Stimulated activated naive B cell treated with anti-CD40 and anti-IgM and Interleukin-4, amounts not matched to agents 10 μg/mL and 1 μg/mL and 100 μg/mL, for 72 hours (primary cell): Measurements from ENCODE around the gene RRP9.

Experiments used
- ATAC-seq, 2 donors: fragments of 150-1000 bp; cut with Tn5 transposase; replicated peaks; 2 replicates each; pipeline ENCODE4 v1.10.0; 2021; ENCODE audit warnings: moderate library complexity in 1 of 2
- DNase-seq: peaks from one replicate; pipeline ENCODE4 v3.0.0; 2021
- H3K27ac Mint-ChIP-seq: one replicate; pipeline ENCODE4 v1.8.0; 2022; ENCODE audit warnings: mild to moderate bottlenecking, mixed read lengths
- H3K27me3 Mint-ChIP-seq, 2 donors: one replicate each; pipeline ENCODE4 v1.8.0; 2022; ENCODE audit warnings: mixed read lengths in 2 of 2
- H3K36me3 Mint-ChIP-seq, 2 donors: one replicate each; pipeline ENCODE4 v1.8.0; 2022; ENCODE audit warnings: mixed read lengths in 2 of 2, mild to moderate bottlenecking in 1 of 2
- H3K4me1 Mint-ChIP-seq, 2 donors: one replicate each; pipeline ENCODE4 v1.8.0; 2022; ENCODE audit warnings: mixed read lengths in 2 of 2, mild to moderate bottlenecking in 1 of 2
- H3K4me3 Mint-ChIP-seq, 2 donors: one replicate each; pipeline ENCODE4 v1.8.0; 2022; ENCODE audit warnings: mild to moderate bottlenecking in 2 of 2, mixed read lengths in 2 of 2, moderate library complexity in 1 of 2
- H3K9me3 Mint-ChIP-seq, 2 donors: one replicate each; pipeline ENCODE4 v1.8.0; 2022; ENCODE audit warnings: mixed read lengths in 2 of 2, mild to moderate bottlenecking in 1 of 2

Gene RRP9

DNA sequence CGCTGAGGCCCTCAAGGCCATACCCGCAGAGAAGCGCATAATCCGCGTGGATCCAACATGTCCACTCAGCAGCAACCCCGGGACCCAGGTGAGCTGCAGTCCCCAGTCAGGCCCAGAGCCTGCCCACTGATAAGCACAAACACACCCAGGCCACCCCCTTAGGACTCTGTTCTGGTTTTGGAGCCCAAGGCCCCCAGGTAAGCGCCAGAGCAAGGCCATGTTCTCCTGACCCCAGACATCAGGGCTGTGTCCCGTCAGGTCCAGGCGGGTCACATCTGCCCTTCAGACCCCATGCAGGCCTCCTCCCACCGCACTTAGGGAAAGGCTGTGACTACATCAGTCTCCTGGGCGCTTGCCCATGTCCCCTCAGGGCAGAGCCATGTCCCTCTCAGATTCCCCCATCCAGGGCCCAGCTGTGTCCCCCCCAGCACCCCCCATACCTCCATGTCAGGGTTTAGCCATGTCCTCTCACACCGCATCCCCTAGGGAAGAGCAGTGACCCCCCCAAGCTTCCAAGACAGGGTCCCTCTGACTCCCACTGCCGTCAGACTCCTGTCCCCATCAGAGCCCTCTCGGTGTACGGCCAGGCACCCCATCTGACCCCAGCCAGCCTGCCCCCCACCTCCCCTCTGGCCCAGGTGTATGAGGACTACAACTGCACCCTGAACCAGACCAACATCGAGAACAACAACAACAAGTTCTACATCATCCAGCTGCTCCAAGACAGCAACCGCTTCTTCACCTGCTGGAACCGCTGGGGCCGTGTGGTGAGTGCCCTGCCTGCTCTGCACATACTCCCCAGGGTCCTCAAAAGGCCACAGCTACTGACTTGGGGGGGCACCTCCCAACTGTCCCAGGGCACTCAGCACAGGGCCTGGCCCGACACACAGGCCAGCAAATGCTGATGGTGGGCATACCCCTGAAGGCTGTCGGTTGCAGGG is 2.0 kb upstream of the RRP9 start:
- no peaks in the 10 kb centered on the region for H3K27me3 Mint-ChIP-seq
- DNase-seq (no peak), ATAC-seq (no peak)
- H3K4me1 Mint-ChIP-seq = peaks cover 30 to 45% of the 10 kb centered on the region in 2 donors
- H3K27ac Mint-ChIP-seq = peak overlapping the region; percentile 78
- H3K9me3 Mint-ChIP-seq = no peaks in the 10 kb centered on the region
- peaks cover 29 to 55% of the 10 kb centered on the region in 2 donors for H3K36me3 Mint-ChIP-seq
- H3K4me3 Mint-ChIP-seq = peak overlapping the region; percentile 24 to 81

DNA sequence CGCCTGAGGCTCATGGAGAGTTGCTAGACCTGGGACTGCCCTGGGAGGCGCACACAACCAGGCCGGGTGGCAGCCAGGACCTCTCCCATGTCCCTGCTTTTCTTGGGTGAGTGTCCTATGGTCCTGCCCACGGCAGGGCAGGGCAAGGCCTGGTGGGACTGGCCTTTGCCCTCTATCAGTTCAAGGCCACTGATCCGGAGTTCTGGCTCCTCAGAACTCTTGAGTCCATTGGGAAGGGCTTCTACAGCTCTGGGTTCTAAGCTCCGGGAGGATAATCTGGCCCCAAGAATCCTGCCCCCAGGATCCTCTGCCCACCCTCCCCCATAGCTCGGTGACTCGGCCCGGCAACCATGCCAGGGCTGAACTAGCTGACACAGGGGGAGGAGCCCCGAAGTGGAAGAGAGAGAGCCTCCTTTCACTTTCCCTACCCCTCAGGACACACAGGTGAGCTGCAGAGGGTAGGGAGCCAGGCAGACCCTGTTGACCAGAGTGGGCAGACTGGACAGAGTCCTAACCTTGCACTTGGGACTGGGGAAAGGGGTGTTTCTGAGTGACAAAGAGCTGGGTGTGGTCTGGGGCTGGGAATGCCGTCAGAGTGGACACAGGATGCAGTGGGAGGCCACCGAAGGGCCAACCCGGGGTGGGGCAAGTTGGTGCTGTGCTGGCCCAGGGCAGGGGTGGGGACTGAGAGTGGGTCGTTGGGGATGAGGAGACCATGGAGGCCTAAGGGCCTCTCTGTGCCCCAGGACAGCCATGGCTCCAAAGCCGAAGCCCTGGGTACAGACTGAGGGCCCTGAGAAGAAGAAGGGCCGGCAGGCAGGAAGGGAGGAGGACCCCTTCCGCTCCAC is 1.1 kb upstream of the RRP9 start:
- ATAC-seq (peak; percentile 50 to 56), DNase-seq (peak; percentile 54)
- peaks cover 32 to 54% of the 10 kb centered on the region in 2 donors for H3K4me1 Mint-ChIP-seq

DNA sequence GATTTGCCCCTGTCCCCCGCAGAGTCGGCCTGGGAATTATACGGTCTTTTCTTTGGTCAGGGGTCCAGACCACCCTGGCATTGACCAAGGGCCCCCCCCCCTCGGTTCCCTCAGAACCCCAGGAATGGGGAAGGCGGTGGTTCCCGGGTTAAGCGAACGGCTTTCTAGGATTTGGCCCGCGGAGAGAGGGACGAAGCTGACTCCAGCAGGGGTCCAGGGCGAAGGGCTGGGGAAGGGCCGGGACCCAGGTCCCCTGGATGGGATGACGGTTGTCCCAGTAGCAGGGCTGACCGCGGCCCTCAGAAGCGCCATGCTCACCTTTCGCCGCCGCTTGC is 274 bp downstream of the RRP9 start:
- H3K27me3 Mint-ChIP-seq = no peaks in the 10 kb centered on the region
- H3K4me3 Mint-ChIP-seq = peak overlapping the region; percentile 76 to 81
- H3K9me3 Mint-ChIP-seq = no peaks in the 10 kb centered on the region
- H3K36me3 Mint-ChIP-seq = peaks cover 44 to 63% of the 10 kb centered on the region in 2 donors
- peak overlapping the region; percentile 92 for H3K27ac Mint-ChIP-seq
- ATAC-seq (no peak), DNase-seq (no peak)
- peaks cover 32 to 63% of the 10 kb centered on the region in 2 donors for H3K4me1 Mint-ChIP-seq

More for the DNA sequence above, 1.1 kb upstream of the RRP9 start:
- no peaks in the 10 kb centered on the region for H3K27me3 Mint-ChIP-seq
- H3K4me3 Mint-ChIP-seq = peak overlapping the region; percentile 76 to 81
- peaks cover 32 to 58% of the 10 kb centered on the region in 2 donors for H3K36me3 Mint-ChIP-seq
- no peaks in the 10 kb centered on the region for H3K9me3 Mint-ChIP-seq
- H3K27ac Mint-ChIP-seq = peak overlapping the region; percentile 92

DNA sequence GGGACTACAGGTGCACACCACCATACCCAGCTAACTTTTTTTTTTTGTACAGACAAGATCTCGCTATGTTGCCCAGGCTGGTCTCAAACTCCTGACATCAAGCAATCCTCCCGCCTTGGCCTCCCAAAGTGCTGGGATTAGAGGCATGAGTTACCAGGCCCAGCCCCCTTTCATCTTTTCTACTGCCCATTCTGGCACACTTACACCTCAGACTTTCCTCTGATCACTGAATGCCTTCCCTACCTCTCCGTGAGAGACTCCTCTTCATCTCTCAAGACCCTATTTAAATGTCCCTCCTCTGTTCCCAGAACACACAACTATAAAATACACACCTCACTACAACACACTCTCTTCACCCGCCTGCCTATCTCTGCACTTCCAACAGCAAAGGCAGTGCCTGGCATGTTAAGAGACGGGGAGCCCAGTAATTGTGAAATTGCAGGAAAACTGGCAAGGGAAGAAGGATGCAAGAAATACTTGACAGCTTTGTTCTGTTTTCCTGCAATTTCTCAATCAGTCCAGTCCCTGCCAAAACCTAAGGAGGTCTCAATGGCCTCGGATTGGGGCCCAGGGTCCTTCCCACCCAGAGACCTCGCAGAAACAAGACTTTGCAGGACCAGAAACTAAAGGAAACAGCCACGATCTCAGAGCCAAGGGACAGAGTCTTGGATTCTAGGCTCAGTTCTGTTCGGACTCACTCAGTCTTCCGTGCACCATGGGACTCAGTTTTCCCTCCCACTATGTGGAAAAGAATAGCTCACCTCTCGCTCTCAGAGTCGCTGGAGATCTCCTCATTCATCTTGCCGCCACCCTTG is 849 bp downstream of the RRP9 start:
- H3K27ac Mint-ChIP-seq = peak overlapping the region; percentile 65
- H3K36me3 Mint-ChIP-seq = peaks cover 47 to 66% of the 10 kb centered on the region in 2 donors
- ATAC-seq = no peak
- peak overlapping the region; percentile 76 to 81 for H3K4me3 Mint-ChIP-seq
- peaks cover 32 to 63% of the 10 kb centered on the region in 2 donors for H3K4me1 Mint-ChIP-seq
- no peak for DNase-seq
- no peaks in the 10 kb centered on the region for H3K27me3 Mint-ChIP-seq
- H3K9me3 Mint-ChIP-seq = no peaks in the 10 kb centered on the region

DNA sequence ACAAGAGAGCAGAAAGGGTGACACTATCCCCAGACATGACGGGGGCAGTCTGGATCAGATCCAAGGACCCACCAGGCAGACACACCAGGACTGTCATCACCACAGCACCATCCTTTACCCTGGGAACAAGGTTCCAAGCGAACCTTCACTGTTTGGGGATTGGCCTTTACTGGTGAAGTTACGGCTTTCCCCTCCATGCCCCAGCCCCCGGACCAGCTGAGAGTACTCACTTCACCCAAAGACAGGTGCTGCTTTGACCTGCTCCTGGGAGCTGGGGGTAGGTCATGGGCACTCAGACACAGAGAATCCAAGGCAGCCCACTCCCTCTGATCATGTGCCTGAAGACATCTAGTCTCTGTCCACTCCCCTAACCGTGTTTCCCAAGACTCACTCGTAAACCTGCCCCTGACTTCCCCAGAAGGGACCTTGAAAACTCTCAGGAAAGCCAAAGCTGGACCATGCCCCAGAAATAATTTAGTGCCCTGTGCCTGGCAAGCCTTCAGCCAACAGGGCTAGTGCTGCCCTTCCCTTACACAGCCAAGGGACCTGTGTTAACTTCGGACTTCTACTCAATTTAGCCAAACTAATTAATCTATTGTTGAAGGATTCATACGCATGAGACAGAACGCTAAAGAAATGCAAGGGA is 2.8 kb downstream of the RRP9 start:
- no peaks in the 10 kb centered on the region for H3K27me3 Mint-ChIP-seq
- ATAC-seq (no peak), DNase-seq (no peak)
- peaks cover 49 to 64% of the 10 kb centered on the region in 2 donors for H3K36me3 Mint-ChIP-seq
- peak overlapping the region; percentile 46 to 59 for H3K4me3 Mint-ChIP-seq
- H3K27ac Mint-ChIP-seq = peak overlapping the region; percentile 33
- no peaks in the 10 kb centered on the region for H3K9me3 Mint-ChIP-seq
- peaks cover 32 to 58% of the 10 kb centered on the region in 2 donors for H3K4me1 Mint-ChIP-seq

DNA sequence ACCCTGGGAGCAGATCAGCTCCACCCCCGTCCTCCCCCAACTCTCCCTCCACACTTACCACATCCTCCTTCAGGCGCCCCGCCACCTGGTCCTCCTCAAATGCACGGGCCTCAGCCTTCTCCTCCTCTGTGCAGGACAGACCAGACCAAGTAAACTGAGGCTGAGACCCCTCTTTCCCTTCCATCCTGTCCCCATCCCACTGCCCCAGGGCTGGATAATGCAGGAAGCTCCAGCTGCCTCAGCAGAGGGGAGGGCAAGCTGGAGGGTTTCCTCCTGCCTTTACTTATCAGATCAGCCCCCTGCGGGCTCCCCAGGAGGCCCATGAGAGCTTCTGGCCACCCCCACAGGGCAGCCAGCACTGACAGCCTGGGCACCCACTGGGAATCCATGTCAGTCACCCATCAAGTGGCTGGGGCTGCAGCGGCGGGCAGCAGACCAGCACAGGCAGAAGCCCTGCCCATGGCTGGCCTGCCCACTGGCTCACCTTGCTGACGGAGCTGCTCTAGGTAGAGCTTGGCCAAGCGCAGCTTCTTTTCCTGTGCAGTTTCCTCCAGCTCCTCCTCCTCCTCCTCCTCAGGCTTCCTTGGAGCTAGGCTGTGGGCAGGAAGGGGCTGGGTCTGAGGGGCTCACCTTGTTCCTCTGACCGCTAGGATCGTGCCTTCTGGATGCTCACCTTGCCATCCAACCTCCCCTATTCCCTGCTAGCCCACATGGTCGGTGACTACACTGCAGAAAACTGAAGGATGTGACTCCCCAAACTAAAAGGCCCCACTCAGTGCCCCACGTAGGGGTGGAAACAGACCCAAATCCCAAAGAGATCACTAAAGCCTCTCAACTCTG is 3.9 kb downstream of the RRP9 start:
- Mint-ChIP-seq H3K4me1 (peaks cover 30 to 58% of the 10 kb centered on the region in 2 donors), H3K27me3 (no peaks in the 10 kb centered on the region), H3K4me3 (no peak overlapping the region), H3K36me3 (peaks cover 55 to 72% of the 10 kb centered on the region in 2 donors), H3K27ac (peak overlapping the region; percentile 86), H3K9me3 (no peaks in the 10 kb centered on the region)
- ATAC-seq (no peak), DNase-seq (no peak)

DNA sequence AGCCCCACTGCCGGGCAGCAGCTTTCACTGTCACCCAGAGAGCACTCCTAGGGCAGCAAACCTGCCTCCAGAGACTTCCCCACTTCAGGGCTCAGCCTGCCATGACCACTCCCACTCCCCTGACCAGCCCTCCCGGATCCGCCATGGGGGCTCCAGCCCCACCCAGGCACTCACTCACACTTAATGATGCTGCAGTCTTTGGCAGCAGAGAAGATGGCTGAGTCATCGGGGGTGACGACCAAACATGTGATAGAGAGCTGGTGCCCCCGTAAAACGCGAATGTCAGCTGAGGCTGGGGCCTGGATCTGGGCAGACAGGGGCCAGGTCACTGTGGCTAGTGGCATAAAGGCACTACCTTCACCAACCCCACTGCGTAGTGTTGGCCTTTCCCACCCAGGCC is 4.7 kb downstream of the RRP9 start:
- no peak for ATAC-seq
- H3K9me3 Mint-ChIP-seq = no peaks in the 10 kb centered on the region
- DNase-seq = no peak
- no peaks in the 10 kb centered on the region for H3K27me3 Mint-ChIP-seq
- H3K4me3 Mint-ChIP-seq = no peak overlapping the region
- no peak overlapping the region for H3K27ac Mint-ChIP-seq
- H3K4me1 Mint-ChIP-seq = peaks cover 30 to 58% of the 10 kb centered on the region in 2 donors
- peaks cover 62 to 77% of the 10 kb centered on the region in 2 donors for H3K36me3 Mint-ChIP-seq

DNA sequence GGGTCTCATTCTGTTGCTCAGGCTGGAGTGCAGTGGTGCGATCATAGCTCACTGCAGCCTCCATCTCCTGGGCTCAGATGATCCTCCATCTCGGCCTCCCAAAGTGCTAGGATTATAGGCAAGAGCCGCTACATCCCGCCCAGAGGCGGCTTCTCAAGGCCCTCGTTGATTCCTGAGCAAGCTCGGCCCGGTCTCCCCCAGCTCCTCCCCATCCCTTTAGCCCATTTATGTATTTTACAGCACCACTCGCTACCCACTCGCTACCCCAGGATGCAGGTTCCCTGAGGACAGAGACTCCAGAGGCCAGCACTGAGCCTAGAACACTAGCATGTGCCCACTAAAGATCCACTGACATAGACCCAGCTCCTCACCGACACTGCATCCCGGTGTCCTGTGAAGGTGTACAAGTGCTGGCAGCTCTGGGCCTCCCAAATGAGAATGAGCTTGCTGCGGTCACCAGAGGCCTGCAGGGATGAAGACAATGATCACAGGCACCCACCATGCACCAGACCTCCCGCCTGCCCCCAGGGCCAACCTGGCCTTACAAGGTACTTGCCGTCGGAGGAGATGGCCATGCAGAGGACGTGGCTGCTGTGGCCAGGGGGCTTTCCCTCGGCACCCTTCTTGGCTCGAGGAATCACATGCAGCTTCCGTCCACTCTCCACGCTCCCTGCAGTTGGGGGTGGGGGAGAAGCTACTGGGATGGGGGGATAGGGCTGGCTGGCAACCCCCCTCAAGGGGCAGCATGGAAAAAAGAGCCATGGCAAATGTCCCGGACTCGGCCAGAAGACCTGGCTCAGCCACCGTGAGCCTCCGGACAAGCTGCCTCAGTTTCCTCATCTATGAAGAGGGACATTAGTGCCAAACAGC is 5.6 kb downstream of the RRP9 start:
- H3K27ac Mint-ChIP-seq = no peak overlapping the region
- peaks cover 27 to 58% of the 10 kb centered on the region in 2 donors for H3K4me1 Mint-ChIP-seq
- H3K9me3 Mint-ChIP-seq = no peaks in the 10 kb centered on the region
- no peak overlapping the region for H3K4me3 Mint-ChIP-seq
- peaks cover 70 to 86% of the 10 kb centered on the region in 2 donors for H3K36me3 Mint-ChIP-seq
- DNase-seq (no peak), ATAC-seq (no peak)
- H3K27me3 Mint-ChIP-seq = no peaks in the 10 kb centered on the region

DNA sequence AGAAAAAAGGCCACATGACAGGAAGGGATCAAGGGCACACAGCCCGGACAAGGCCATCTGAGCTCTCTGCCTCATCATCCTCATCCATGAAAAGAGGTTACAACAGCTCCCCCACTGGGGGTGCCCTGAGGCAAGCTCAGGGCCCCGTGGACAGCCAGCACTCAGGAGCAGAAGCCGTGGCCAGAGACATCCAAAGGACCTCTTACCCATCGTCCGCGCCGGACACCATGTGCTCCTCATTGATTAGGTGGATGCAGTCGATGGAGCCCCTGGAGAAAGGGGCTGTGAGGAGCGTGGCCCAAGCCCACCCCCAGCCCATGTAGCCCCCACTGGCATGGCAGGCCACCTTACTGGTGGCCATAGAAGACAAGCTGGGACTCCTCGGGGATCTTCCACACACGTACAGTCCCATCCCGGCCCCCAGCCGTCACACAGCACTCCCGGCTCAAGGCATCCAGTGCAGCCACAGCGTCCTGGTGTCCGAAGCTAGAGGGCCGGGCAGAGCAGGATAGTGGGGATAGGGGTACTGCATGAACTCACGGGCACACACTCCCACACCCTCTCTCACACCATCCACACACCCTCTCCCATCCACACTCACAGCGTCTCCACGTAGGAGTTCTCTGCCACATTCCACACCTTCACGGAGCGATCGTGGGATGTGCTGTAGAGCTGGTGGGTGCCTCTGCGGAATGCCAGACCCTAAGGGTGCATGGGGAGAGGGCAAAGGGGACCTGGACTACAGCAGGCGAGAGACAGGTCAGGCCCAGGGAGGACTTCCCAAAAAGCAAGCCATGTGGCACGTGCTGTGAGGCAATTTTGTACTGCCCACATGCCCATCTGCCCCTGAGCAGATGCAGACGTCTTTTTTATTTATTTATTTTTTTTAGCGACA is 6.5 kb downstream of the RRP9 start:
- Mint-ChIP-seq H3K4me1 (peaks cover 18 to 49% of the 10 kb centered on the region in 2 donors), H3K27ac (no peak overlapping the region), H3K9me3 (no peaks in the 10 kb centered on the region), H3K36me3 (peaks cover 74 to 88% of the 10 kb centered on the region in 2 donors), H3K4me3 (no peak overlapping the region), H3K27me3 (no peaks in the 10 kb centered on the region)
- ATAC-seq (no peak), DNase-seq (no peak)

DNA sequence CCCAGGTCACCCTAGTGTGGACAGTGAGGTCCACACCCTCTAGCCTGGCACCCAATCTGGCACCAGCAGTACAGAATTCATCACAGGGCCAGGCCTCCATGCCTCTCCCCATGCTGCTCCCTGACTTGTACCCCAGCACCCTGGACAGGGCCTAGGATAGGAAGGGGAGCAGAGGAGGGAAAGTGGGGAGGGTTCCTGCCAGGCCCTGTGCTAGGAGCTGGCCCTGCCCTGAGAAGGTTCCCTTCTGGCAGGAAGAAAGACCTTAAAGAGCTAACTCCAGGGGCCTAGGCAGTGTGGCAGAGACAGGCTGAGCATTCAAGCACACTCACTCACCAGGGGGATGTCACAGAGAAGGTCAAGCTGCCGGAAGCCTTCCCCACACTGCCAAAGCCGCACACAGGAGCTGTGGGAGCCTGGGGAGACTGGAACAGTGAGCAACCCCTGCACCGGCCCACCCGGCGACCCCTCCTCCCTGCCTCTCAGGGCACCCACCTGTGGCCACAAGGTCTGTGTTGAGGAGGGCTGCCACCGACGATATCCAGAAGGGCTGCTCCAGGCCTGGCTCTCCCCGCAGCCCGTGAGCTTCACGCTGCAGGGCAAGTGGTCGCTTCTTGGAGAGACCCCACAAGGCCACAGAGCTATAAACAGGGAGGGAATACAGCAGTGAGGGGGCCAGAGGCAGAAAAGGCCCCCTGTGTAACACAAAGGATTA is 7.4 kb downstream of the RRP9 start:
- no peaks in the 10 kb centered on the region for H3K27me3 Mint-ChIP-seq
- no peak for ATAC-seq
- H3K9me3 Mint-ChIP-seq = no peaks in the 10 kb centered on the region
- no peak for DNase-seq
- H3K4me3 Mint-ChIP-seq = no peak overlapping the region
- peaks cover 75 to 88% of the 10 kb centered on the region in 2 donors for H3K36me3 Mint-ChIP-seq
- H3K4me1 Mint-ChIP-seq = peaks cover 11 to 40% of the 10 kb centered on the region in 2 donors
- no peak overlapping the region for H3K27ac Mint-ChIP-seq
